Measurements from ENCODE around the gene STAG3.
"Not testable (repeated sequence)": the region's sequence is repeated elsewhere in the genome, so short reads cannot be mapped to it uniquely, and the experiment has no call there.

Gene STAG3

GRCh38 chr7:100223376-100223927 lies 45.7 kb downstream of the STAG3 start:
- not testable (repeated sequence) for DNase-seq (ENCODE audit: low read depth, low spot score); H3K4me3 ChIP-seq (ENCODE audit: low read length)

- not testable (repeated sequence) for DNase-seq (ENCODE audit: low read depth, low spot score); H3K4me3 ChIP-seq (ENCODE audit: low read length)
Observed at GRCh38 chr7:100224891-100225290, 47.2 kb downstream of the STAG3 start.

- DNase-seq (ENCODE audit: low read depth, low spot score); H3K4me3 ChIP-seq (ENCODE audit: low read length): not testable (repeated sequence)
Observed at GRCh38 chr7:100234660-100235317, 57.1 kb downstream of the STAG3 start.

GRCh38 chr7:100239975-100240374 lies 62.3 kb downstream of the STAG3 start:
- peak; percentile 45 for DNase-seq (ENCODE audit: low read depth, low spot score)
- not testable (repeated sequence) for H3K4me3 ChIP-seq (ENCODE audit: low read length)

- H3K4me3 ChIP-seq (ENCODE audit: low read length); DNase-seq (ENCODE audit: low read depth, low spot score): not testable (repeated sequence)
Observed at GRCh38 chr7:100243385-100243784, 65.7 kb downstream of the STAG3 start.

- DNase-seq (ENCODE audit: low read depth, low spot score); H3K4me3 ChIP-seq (ENCODE audit: low read length): not testable (repeated sequence)
Observed at GRCh38 chr7:100244988-100245605, 67.4 kb downstream of the STAG3 start.

- DNase-seq (ENCODE audit: low read depth, low spot score); H3K4me3 ChIP-seq (ENCODE audit: low read length): not testable (repeated sequence)
Observed at GRCh38 chr7:100246121-100246864, 68.6 kb downstream of the STAG3 start.

GRCh38 chr7:100246865-100247137 lies 69.1 kb downstream of the STAG3 start:
- DNase-seq (ENCODE audit: low read depth, low spot score); H3K4me3 ChIP-seq (ENCODE audit: low read length): not testable (repeated sequence)

- no peak for DNase-seq (ENCODE audit: low read depth, low spot score)
- H3K4me3 ChIP-seq (ENCODE audit: low read length) = no peak overlapping the region
Observed at GRCh38 chr7:100247152-100247757, 69.5 kb downstream of the STAG3 start.

- H3K4me3 ChIP-seq (ENCODE audit: low read length) = no peak overlapping the region
- no peak for DNase-seq (ENCODE audit: low read depth, low spot score)
Observed at GRCh38 chr7:100248483-100248882, 70.8 kb downstream of the STAG3 start.

- DNase-seq (ENCODE audit: low read depth, low spot score) = no peak
- H3K4me3 ChIP-seq (ENCODE audit: low read length) = no peak overlapping the region
Observed at GRCh38 chr7:100257017-100257416, 79.3 kb downstream of the STAG3 start.

GRCh38 chr7:100259984-100260383 lies 82.3 kb downstream of the STAG3 start:
- DNase-seq (ENCODE audit: low read depth, low spot score) = not testable (repeated sequence)

GRCh38 chr7:100262896-100263295 lies 85.2 kb downstream of the STAG3 start:
- not testable (repeated sequence) for H3K4me3 ChIP-seq (ENCODE audit: low read length)

More at GRCh38 chr7:100259984-100260383, 82.3 kb downstream of the STAG3 start:
- H3K4me3 ChIP-seq (ENCODE audit: low read length) = not testable (repeated sequence)

More at GRCh38 chr7:100262896-100263295, 85.2 kb downstream of the STAG3 start:
- not testable (repeated sequence) for DNase-seq (ENCODE audit: low read depth, low spot score)

Data from Jurkat, Clone E6-1 (cell line).